Stimulated activated CD4-positive, alpha-beta T cell treated with anti-CD3 and anti-CD28 coated beads, Interleukin-1b, Interleukin-23, amount 100 ng/mL, for 1 hour (primary cell): ENCODE data around the gene ADARB1.
"Not testable (repeated sequence)": the region's sequence is repeated elsewhere in the genome, so short reads cannot be mapped to it uniquely, and the experiment has no call there.

Source experiments
- DNase-seq, 2 donors: peaks; one replicate each; pipeline ENCODE4 v3.0.0-alpha.2; 2020; ENCODE audit warnings: low read depth in 2 of 2

Gene ADARB1, protein sequence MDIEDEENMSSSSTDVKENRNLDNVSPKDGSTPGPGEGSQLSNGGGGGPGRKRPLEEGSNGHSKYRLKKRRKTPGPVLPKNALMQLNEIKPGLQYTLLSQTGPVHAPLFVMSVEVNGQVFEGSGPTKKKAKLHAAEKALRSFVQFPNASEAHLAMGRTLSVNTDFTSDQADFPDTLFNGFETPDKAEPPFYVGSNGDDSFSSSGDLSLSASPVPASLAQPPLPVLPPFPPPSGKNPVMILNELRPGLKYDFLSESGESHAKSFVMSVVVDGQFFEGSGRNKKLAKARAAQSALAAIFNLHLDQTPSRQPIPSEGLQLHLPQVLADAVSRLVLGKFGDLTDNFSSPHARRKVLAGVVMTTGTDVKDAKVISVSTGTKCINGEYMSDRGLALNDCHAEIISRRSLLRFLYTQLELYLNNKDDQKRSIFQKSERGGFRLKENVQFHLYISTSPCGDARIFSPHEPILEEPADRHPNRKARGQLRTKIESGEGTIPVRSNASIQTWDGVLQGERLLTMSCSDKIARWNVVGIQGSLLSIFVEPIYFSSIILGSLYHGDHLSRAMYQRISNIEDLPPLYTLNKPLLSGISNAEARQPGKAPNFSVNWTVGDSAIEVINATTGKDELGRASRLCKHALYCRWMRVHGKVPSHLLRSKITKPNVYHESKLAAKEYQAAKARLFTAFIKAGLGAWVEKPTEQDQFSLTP

GRCh38 chr21:45074048-45074817 is at the start of gene ADARB1:
TSS of gene ADARB1 (plus strand) at chr21:45074580. CDS start at chr21:45171657, 97,077 bp downstream.
- peak in 1 of 2 donors; percentile 37 for DNase-seq

- no peak for DNase-seq
Measured at GRCh38 chr21:45026066-45026745, 48.2 kb upstream of the ADARB1 start.

DNA sequence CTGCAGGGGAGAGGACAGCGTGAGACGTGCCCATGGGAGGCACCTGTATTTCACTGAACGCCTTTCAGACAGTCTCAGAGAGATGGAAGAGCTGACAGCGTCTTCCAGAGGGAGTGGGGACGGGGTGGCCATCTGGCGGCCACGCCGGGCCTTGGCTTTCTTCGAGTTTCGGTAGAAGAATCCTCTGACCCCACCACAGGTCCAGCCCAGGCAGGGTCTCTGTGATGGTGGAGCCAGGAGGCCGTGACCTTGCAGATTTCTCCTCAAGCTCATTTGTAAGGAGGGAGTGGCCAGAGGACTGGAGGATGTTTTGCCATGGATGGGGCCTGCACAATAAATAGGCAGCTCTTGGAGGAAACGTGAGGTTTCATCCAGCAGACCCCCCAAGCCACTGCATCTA is 47.6 kb upstream of the ADARB1 start:
- DNase-seq: no peak

DNA sequence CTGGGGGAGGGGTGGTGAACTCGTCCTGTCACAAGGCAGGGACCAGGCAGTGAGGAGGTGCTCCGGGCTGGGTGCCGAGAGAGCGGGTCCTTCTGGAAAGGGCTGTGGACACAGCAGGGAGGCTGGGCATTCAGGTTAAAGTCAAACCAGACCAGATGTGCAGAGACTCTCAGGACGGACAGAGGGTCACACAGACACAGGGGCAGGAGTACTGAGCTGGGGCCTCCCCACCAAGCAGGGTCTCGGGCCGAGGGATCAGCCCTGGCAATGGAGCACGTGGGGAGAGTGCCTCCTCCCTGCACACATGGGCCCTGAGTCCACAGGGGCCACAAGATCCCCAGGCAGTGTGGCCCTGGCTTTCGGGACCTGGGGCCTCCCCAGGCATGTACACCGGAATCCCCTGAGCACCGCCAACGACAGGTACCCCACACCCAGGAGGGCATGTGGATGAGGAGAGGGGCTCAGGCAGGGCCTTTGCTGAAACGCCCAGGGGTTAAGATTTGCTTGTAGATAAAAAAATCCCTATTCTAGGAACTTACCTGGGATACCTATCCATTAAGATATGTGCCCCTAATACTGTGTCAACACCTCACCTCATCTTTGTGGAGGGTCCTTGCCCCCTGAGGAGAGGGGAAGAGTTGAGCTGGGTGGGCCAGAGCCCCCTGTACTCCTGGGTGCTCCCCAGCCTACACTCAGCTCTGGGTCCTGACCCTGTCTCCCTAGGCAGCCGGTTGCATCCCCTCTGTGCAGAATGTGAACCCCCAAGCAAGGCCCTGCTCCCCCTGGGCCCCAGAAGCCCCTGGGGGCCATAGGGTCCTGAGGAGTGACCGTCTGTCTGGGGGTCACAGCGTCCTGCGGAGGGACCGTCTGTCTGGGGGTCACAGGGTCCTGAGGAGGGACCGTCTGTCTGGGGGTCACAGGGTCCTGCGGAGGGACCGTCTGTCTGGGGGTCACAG is 46.9 kb upstream of the ADARB1 start:
- DNase-seq: no peak

GRCh38 chr21:45028645-45029044 is 45.7 kb upstream of the ADARB1 start:
- DNase-seq: not testable (repeated sequence)

DNA sequence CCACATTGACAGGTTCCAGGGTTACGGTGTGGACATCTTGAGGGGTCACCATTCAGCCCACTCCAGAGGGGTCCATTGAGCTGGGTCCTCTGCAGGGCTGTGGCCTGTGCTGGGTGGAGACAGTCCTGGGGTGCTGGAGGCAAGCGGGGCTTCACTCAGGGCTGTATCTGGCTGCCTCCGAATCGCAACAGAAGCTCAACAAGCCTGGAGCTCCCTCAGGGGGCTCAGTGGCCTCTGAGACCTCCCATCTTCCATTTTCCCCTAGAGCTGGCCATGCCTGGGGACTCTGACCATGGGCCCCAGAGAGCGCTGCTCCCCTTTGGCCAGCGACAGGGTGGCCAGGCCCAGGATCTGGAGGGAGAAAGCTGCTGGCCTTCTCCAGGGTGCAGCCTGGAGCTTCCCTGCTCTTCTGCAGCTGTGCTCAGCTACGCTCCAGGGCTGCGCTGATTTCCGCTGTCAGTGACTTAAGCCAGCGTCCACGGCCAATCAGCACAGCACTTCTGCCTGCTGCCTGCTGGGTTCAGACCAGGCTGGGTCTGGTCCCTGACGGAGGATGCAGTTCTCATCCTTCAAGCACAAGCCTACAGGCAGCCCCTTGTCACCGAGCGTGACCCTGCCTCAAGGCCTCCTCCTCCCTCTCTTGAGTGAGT is 45.0 kb upstream of the ADARB1 start:
- DNase-seq: no peak

DNA sequence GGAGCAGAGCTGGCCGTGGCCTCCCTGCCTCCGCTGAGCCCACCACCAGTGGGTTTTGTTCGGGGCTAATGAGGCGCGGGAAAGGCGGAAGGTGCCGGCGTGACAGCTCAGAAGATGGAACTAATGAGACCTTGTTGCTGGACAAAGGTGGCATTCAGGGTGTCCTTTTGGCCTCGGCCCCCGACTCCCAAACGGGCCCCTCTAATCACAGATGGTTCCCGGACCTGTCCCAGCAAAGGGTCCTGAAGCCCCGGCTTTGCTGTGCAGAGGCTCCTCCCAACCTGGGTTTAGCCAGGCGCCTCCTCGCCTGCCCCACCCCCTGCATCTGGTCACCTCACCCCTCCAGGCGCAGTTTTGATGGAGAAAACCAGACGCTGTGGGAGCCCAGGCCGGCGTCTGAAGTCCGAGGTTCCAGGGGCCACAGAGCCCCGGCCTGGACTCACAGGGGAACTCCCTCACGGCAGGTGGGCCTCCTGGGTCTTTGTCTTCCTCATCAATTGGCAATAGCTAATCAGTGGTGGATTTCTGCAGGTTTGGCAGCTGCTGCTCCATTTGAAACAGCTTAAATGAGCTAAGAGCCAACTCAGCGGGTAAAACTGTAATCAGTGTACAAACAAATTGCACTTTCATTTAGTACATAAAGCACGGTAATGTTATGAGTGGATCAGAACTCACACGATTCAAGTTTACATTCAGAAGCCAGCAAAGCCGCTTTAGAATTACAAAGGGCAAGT is 44.3 kb upstream of the ADARB1 start:
- no peak for DNase-seq

- DNase-seq: no peak
Measured at GRCh38 chr21:45030682-45031570, 43.5 kb upstream of the ADARB1 start.

DNA sequence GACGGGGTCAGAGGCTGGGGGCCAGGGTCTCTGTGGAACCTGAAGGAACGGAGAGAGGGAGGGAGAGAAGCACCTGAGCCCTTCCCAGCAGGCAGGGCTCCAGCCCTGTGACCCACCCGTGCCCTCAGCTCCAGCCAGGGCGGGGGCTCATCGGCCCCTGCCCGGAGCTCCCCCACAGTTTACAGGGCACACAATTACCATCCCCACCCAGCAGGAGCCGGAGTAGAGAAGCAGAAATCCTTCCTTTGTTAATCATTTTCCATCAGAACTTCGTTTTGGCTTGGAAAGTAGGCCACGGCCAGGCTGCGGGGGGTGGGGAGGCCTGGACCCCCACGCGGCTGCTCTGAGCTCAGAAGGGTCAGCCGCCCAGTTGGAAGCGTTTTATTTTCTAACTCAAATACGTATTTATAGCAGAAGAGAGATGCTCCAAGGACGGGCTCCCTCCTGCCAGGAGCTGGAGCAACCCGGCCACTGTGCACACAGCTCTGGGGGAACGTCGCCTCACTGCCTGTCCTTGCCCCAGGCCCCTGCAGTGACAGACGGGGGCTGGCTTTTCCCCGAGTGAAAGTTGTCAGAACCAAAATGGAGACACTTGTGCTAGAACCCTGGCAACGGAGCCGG is 42.7 kb upstream of the ADARB1 start:
- no peak for DNase-seq

- DNase-seq: no peak
Measured at GRCh38 chr21:45032332-45032731, 42.0 kb upstream of the ADARB1 start.

- no peak for DNase-seq
Measured at GRCh38 chr21:45032977-45033710, 41.2 kb upstream of the ADARB1 start.

- DNase-seq: no peak
Measured at GRCh38 chr21:45033791-45034555, 40.4 kb upstream of the ADARB1 start.

DNA sequence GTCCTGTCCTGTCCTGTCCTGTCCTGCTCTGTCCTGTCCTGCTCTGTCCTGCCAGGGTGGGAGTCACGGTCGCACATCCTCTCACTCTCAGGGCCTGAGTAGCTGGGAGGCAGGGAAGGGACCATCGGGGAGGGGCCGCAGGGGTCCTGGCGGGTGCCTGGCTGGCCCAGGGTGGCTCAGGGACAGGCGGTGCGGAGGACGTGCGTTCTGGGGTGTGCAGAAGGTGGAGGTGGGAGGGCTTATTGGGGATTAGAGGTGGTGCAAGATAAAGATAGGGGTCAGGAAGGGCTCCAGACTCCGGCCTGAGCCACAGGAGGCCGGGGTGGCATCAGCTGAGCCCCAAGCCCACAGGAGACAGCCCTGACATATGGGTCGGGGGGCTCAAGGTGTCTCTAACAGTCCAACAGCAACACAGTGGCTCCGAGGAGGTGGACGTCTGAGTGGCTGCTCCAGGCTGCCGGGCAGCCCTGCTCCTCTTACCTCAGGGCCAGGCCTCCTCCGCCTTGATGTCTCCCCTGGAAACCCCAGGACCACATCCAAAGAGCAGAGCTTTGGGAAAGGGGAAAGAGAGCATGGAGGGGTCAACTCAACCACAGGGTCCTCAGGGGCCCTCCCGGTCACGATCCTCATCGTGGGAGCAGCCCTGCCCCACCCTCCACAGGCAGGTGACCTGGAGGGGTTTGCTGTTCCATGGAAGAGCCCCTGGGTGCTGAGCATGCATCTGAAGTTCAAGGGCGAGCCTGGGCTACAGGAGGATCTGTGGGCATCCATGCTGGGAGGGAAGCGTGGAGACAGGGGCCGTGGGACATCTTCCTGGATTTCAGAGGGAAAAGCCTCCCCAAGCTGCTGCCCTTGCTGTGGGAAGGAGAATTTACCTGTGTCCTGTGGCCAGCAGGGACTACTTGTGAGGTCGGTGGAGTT is 39.6 kb upstream of the ADARB1 start:
- no peak for DNase-seq

- DNase-seq: no peak
Measured at GRCh38 chr21:45035477-45035848, 38.9 kb upstream of the ADARB1 start.

- DNase-seq: no peak
Measured at GRCh38 chr21:45036630-45037029, 37.8 kb upstream of the ADARB1 start.
